GM21360 (cell line): ENCODE results near the gene EAPP.
"Not testable (repeated sequence)": the region's sequence is repeated elsewhere in the genome, so short reads cannot be mapped to it uniquely, and the experiment has no call there.

Experiments
- ATAC-seq: cut with Tn5 transposase; IDR thresholded peaks from one replicate; pipeline ENCODE4 v1.9.1; 2021; ENCODE audit warnings: mild to moderate bottlenecking, moderate library complexity; ENCODE audit not compliant: unreplicated experiment

Gene EAPP

DNA sequence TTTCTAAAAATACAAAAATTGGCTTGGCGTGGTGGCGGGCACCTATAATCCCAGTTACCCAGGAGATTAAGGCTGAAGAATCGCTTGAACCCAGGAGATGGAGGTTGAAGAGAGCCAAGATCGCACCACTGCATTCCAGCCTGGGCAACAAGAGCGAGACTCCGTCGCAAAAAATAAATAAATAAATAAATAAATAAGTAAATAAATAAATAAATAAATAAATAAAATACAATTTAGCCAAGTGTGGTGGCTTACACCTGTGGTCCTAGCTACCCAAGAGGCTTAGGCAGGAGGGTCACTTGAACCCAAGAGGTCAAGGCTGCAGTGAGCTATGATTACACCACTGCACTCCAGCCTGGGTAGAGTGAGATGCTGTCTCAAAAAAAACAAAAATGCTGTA is 51.0 kb downstream of the EAPP start:
- ATAC-seq: no peak

DNA sequence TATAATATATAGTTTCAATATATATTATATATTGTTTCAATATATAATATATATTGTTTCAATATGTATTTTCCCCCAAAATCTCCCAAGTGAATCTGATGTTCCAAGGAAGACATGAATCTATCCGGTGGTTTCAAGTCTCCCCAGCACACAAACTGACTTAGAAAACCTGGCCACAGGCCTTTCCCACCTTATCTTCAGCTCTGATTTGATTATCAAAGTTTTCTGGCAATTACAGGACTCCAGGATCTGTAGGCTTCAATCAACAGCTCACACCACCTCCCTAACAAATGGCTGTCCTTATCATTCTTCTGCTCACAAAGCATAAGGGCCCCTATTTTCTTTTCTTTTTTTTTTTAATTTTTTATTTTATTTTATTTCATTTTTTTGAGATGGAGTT is 54.8 kb downstream of the EAPP start:
- ATAC-seq: no peak

DNA sequence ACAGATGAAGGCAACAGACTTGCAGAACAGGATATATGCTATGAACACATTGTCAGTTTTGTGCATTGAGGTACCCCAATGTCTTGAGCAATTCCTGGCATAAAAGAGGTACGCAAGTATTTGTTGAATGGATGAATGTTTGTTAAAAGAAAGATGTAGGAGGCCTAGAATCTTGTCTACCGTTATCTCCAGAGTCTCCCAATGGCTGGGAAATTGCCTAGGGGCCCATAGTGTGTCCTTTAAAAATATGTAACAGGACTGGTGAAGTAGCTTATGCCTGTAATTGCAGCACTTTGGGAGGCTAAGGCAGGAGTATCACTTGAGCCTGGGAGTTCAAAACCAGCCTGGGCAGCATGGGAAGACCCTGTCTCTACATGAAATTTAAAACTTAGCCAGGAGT is 57.0 kb downstream of the EAPP start:
- ATAC-seq: no peak

DNA sequence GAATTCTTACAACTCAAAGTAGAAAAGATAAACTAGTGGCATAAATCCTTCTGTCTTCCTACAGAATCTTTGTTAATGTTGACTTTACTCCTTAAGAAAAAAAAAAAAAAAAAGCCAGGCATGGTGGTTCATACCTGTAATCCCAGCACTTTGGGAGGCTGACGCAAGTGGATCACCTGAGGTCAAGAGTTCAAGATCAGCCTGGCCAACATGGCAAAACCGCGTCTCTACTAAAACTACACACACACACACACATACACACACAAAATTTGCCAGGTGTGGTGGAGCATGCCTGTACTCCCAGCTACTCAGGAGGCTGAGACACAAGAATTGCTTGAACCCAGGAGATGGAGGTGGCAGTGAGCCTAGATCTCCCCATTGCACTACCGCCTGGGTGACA is 59.8 kb downstream of the EAPP start:
- no peak for ATAC-seq

DNA sequence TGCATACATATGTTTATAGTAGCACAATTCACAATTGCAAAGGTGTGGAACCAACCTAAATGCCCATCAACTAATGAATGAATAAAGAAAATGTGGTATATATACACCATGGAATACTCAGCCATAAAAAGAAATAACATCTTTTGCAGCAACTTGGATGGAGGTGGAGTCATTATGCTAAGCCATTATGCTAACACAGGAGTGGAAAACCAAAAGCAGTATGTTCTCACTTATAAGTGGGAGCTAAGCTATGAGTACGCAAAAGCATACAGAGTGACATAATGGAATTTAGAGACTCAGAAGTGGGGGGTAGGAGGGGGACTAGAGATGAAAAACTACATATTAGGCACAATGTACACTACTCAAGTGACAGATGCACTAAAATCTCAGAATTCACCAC is 61.2 kb downstream of the EAPP start:
- ATAC-seq: no peak

DNA sequence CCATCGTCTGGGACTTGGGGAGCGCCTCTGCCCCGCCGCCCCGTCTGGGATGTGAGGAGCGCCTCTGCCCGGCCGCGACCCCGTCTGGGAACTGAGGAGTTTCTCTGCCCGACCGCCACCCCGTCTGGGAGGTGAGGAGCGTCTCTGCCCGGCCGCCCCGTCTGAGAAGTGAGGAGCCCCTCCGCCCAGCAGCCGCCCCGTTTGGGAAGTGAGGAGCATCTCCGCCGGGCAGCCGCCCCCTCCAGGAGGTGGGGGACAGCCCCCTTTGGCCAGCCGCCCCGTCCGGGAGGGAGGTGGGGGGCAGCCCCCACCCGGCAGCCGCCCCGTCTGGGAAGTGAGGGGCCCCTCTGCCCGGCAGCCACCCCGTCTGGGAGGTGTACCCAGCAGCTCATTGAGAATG is 63.5 kb downstream of the EAPP start:
- ATAC-seq: not testable (repeated sequence)

DNA sequence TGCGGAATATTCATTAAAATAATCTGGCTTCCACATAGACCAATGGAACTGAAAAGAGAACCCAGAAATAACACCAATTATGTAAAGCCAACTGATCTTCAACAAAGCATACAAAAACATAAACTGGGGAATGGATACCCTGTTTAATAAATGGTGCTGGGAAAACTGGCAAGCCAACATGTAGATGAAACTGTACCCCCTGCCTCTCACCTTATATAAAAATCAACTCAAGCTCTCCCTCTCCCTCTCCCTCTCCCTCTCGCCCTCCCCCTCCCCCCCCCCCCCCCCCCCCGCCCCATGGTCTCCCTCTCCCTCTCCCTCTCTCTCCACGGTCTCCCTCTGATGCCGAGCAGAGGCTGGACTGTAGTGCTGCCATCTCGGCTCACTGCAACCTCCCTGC is 64.3 kb downstream of the EAPP start:
- ATAC-seq: no peak

DNA sequence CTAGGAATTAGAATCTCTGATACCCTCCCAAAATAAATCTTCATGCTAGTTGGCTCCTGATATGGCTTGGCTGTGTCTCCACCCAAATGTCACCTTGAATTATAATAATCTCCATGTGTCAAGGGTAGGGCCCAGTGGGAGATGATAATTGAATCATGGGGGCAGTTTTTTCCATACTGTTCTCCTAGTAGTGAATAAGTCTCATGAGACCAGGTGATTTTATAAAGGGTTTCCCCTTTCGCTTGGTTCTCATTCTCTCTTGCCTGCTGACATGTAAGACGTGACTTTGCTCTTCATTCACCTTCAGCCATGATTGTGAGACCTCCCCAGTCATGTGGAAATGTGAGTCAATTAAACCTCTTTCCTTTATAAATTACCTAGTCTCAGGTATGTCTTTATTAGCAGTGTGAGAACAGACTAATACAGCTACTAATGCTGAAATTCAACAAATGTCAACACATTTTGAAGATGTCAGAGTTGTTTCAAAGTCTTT is 65.3 kb downstream of the EAPP start:
- no peak for ATAC-seq

DNA sequence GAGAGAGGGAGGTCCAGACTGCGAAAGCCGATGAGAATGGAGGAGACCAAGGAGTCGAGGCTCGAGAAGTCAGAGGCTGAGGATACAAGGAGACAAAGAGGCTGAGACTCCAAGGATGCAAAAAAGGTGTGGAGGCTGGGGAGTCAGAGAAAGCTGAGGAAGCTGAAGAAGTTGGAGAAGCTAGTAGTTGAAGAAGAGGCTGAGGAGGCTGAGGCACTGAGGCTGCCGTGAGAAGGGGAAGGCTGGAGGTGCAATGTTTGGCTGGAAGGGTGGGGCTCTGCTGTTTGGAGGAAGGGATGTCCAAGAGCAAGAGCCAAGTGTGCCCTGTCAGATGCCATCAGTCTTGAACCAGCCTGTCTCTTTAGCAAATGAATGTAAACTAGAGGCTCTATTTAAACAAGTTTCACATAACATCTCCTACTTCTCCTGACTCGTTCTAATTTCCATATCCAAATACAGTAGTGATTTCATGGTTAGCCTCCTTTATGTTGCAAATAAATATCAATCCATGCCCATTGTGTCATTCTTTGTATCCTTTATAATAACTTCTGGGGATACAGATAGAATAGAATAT is 66.7 kb downstream of the EAPP start:
- ATAC-seq: no peak

DNA sequence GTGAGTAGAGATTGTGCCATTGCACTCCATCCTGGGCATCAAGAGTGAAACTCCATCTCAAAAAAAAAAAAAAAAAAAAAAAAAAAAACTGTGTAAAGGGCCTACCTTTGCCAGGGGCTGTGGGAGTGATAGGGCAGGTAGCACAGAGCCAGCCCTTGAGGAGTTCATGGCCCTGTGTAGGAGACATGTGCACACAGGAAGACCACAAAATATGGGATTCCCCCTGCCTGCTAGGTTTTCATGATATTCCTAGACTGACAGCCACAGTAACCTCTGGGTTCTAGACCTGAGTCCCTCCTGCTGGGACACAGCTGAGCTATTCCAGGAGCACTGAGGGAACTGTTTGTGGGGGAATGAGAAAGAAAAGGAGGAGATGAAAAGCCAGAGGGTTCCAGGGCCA is 69.2 kb downstream of the EAPP start:
- no peak for ATAC-seq

DNA sequence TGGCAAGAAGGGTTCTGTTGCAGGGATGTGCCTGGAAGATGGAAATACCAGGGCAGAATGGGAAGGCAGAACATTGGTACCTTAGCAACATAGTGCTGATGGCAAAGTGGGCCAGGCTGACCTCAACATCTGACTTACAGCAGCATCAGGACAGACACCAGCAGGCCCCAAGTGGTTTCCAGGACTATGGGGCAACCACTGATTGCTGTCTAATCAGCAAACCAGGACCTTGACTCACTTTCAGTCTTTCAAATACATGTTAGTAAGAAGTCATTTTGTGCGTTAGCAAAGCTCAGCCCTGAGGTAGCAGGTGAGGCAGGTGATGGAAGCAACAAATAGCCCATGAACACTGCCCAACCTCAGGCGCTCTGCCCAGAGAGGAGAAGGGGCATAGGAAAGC is 72.8 kb downstream of the EAPP start:
- no peak for ATAC-seq
